ENCODE measurements around the gene NUP205. TPM values are rescaled to one million over a fixed set of nuclear protein-coding genes. Genes with fewer than 3 reads are reported as not detected.
"Not testable (repeated sequence)": the region's sequence is repeated elsewhere in the genome, so short reads cannot be mapped to it uniquely, and the experiment has no call there.

Gene NUP205
- total and polyA plus RNA-seq, 11 donors, result 9.4 to 18.6 (median 13.6) TPM

GRCh38 chr7:135666846-135667245 lies 109.1 kb downstream of the NUP205 start:
- no peak overlapping the region for H3K4me3 ChIP-seq
- peaks cover 5 to 79% (median 43%) of the 10 kb centered on the region in 12 donors for H3K4me1 ChIP-seq
- intact Hi-C loops (cut with DNase I), result loop anchor here in 4 of 10 donors (10.0 kb wide), 3 partner anchors 128 to 338 kb away; partner anchors contain the start of gene MTPN (in 2 of the 4)
- WGBS, 4 donors, result 61 to 69% (median 65%) methylated on average over 6 of the region's 6 CpGs
- H3K9me3 ChIP-seq, result no peaks in the 10 kb centered on the region
- H3K36me3 ChIP-seq, result peaks cover 0 to 5% (median 0%) of the 10 kb centered on the region in 9 donors
- H3K27me3 ChIP-seq, result no peaks in the 10 kb centered on the region
- peak overlapping the region in 6 of 12 donors; percentile 4 to 61 (median 42) for H3K27ac ChIP-seq
- no peak for TF ChIP-seq CTCF (IDR thresholded peaks at IDR 0.05)
- no peak for TF ChIP-seq POLR2A (IDR thresholded peaks at IDR 0.05)
- ATAC-seq (no peak), DNase-seq (no peak)

GRCh38 chr7:135667626-135668025 lies 109.9 kb downstream of the NUP205 start:
- H3K9me3 ChIP-seq, H3K36me3 ChIP-seq, H3K27me3 ChIP-seq, ATAC-seq, DNase-seq, H3K4me3 ChIP-seq: not testable (repeated sequence)
- WGBS, 4 donors, result 98 to 100% (median 100%) methylated on average over 1 of the region's 1 CpG
- H3K27ac ChIP-seq, result peak overlapping the region in 3 of 12 donors; percentile 4 to 37 (median 14)
- H3K4me1 ChIP-seq, result peaks cover 5 to 84% (median 49%) of the 10 kb centered on the region in 12 donors
- intact Hi-C loops (cut with DNase I), result loop anchor here in 4 of 10 donors (10.0 kb wide), 3 partner anchors 127 to 337 kb away; partner anchors contain the start of gene MTPN (in 2 of the 4)

- not testable (repeated sequence) for ATAC-seq, H3K4me3 ChIP-seq, DNase-seq, H3K27me3 ChIP-seq, H3K9me3 ChIP-seq
- intact Hi-C loops (cut with DNase I), result loop anchor here in 4 of 10 donors (10.0 kb wide), 3 partner anchors 126 to 336 kb away; partner anchors contain the start of gene MTPN (in 2 of the 4)
- Histone ChIP-seq H3K4me1 (peaks cover 5 to 81% (median 47%) of the 10 kb centered on the region in 12 donors), H3K36me3 (peaks cover 0 to 11% (median 0%) of the 10 kb centered on the region in 9 donors), H3K27ac (peak overlapping the region in 1 of 12 donors; percentile 50)
- 50 to 65% (median 57%) methylated on average over 6 of the region's 6 CpGs for WGBS, 4 donors
Measured at GRCh38 chr7:135668852-135669395, 111.2 kb downstream of the NUP205 start.

GRCh38 chr7:135669774-135670173 lies 112.1 kb downstream of the NUP205 start:
- no peak for TF ChIP-seq CTCF (IDR thresholded peaks at IDR 0.05)
- TF ChIP-seq POLR2A (IDR thresholded peaks at IDR 0.05), result no peak
- H3K36me3 ChIP-seq, result peaks cover 0 to 19% (median 8%) of the 10 kb centered on the region in 9 donors
- DNase-seq, result no peak
- no peaks in the 10 kb centered on the region for H3K9me3 ChIP-seq
- H3K27ac ChIP-seq, result peak overlapping the region in 9 of 12 donors; percentile 3 to 59 (median 23)
- no peak overlapping the region for H3K4me3 ChIP-seq
- H3K4me1 ChIP-seq, result peaks cover 0 to 73% (median 41%) of the 10 kb centered on the region in 12 donors
- 26 to 39% (median 36%) methylated on average over 1 of the region's 1 CpG for WGBS, 4 donors
- intact Hi-C loops (cut with DNase I), result loop anchor here in 9 of 10 donors (5.0 to 10.0 kb wide), 10 partner anchors 78 to 343 kb away; partner anchors contain the start of genes MTPN (in 2 of the 9) and FAM180A (in 1 of the 9)
- no peaks in the 10 kb centered on the region for H3K27me3 ChIP-seq
- peak in 3 of 4 donors; percentile 28 to 36 (median 33) for ATAC-seq

GRCh38 chr7:135670179-135670578 lies 112.5 kb downstream of the NUP205 start:
- 41 to 49% (median 47%) methylated on average over 1 of the region's 1 CpG for WGBS, 4 donors
- TF ChIP-seq POLR2A (IDR thresholded peaks at IDR 0.05) (no peak), CTCF (IDR thresholded peaks at IDR 0.05) (no peak)
- H3K36me3 ChIP-seq, result peaks cover 0 to 23% (median 12%) of the 10 kb centered on the region in 9 donors
- peaks cover 0 to 74% (median 39%) of the 10 kb centered on the region in 12 donors for H3K4me1 ChIP-seq
- intact Hi-C loops (cut with DNase I), result loop anchor here in 9 of 10 donors (5.0 to 10.0 kb wide), 8 partner anchors 77 to 342 kb away; partner anchors contain the start of gene FAM180A (in 1 of the 9)
- no peaks in the 10 kb centered on the region for H3K27me3 ChIP-seq
- peak overlapping the region in 9 of 12 donors; percentile 3 to 59 (median 23) for H3K27ac ChIP-seq
- no peak for DNase-seq
- H3K4me3 ChIP-seq, result no peak overlapping the region
- no peaks in the 10 kb centered on the region for H3K9me3 ChIP-seq
- peak in 3 of 4 donors; percentile 16 to 29 (median 26) for ATAC-seq

Measured in heart left ventricle (tissue), 16 donors.